ENCODE data around the gene ADAMTS3.
A peak's percentile ranks its signal among the peaks of the same experiment; 100 is the strongest.
"Not testable (repeated sequence)": the region's sequence is repeated elsewhere in the genome, so short reads cannot be mapped to it uniquely, and the experiment has no call there.

Gene ADAMTS3

DNA sequence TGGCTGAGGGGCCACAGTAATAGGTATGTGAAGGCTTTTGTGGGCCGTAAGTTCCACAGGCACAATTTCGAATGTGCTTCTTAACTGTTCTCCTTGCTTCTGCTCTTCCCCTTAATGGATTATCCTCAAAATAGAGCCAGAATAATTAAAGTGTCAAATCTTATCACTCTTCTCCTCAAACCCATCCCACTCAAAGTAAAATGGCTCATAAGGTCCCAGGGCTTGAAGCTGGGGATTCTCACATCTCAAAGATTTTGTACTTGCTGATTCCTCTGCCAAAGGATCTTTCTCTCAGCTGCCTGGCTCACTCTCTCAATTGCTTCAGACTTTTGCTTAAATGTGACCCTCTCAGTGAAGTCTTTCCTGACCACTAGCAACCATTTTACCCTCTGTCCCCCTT lies 16.6 kb downstream of the ADAMTS3 start:
- no peak for DNase-seq (ENCODE audit: low spot score)

DNA sequence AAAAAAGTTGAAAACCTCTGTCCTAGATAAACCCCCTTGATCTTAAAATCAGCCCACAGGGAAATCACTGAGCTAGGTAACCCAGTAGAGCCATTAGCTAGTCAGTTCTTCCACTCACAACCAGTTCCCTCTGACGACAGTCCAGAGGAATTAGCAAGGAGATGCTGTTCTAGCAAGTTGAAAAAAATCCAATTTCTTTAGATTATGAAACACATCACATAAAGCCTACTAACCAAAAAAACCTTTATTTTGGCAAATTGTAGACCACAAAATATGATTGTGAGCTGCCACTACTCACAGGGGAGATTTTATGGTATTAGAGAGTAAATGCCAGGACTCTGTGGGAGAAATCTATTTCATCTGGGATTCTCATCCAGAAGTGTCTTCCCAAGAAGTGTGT lies 22.6 kb downstream of the ADAMTS3 start:
- no peak for DNase-seq (ENCODE audit: low spot score)

DNA sequence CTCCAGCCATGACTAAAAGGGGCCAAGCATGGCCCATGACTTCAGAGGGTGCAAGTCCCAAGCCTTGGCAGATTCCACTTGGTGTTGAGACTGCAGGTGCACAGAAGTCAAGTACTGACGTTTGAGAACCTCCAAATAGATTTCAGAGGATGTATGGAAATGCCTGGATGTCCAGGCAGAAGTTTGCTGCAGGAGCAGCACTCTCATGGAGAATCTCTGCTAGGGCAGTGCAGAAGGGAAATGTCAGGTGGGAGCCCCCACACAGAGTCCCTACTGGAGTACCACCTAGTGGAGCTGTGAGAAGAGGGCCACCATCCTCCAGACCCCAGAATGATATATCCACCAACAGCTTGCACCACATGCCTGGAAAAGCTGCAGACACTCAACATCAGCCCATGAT lies 28.3 kb downstream of the ADAMTS3 start:
- DNase-seq (ENCODE audit: low spot score), result not testable (repeated sequence)

DNA sequence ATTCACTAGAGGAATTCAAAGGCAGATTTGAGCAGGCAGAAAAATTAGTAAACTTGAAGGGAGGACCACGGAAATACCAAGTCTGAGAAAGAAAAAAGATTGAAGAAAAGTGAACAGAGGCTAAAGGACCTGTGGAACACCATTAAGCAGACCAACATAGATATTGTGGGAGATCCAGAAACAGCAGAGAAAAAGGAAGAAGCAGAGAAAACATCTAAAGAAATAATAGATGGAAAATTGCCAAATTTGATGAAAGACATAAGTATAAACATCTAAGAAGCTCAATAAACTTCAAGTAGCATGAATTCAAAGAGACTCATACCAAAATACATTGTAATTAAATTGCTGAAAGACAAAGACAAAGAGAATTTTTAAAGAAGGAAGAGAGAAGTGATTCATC lies 31.0 kb downstream of the ADAMTS3 start:
- no peak for DNase-seq (ENCODE audit: low spot score)

GRCh38 chr4:72536443-72536842 lies 32.6 kb downstream of the ADAMTS3 start:
- no peak for DNase-seq (ENCODE audit: low spot score)

- DNase-seq (ENCODE audit: low spot score), result no peak
Observed at GRCh38 chr4:72531768-72532290, 37.2 kb downstream of the ADAMTS3 start.

DNA sequence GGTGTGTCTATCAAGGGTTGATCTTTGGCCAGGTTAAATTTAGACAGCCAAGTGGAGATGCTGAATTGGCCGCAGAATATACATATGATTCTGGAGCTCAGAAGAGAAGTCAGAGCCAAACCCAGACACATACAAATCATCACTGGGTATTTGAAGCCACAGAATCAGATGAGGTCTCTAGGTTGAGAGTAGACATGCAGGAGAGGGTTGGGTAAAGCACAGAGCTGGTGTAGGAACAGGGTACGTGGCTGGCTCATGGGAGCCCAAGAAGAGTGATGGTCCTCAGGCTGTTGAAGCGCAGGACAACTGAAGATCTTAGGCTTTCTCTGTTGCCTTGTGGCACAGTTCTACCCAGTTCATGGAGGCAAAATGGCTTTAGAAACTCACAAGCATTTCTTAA lies 37.7 kb downstream of the ADAMTS3 start:
- DNase-seq (ENCODE audit: low spot score), result no peak

DNA sequence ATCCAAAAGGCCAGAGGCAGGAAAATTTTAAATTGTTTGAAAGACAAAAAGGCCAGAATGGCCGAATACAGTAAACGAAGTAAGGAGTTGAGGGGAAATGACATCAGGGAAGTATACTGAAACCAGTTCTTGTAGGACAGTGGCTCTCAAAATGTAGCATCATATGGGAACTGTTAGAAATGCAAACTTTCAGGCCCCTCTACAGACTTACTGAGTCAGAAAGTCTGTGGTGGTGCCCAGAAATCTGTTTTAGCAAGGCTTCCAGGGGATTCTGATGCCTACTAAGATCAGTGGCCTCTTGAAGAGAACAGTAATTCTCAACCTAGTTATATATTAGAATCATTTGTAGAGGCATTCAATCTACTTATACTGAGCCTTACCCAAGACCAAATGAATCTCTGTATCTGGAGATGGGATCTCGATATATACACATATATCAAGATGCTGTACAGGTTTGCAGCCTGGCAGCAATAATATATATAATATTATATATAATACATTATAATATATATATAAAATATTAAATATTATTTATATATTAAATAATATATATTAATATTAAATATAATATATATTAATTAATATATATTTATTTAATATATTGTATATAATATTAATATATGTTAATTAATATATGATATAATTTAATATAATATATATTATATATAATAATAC lies 39.7 kb downstream of the ADAMTS3 start:
- DNase-seq (ENCODE audit: low spot score), result no peak

DNA sequence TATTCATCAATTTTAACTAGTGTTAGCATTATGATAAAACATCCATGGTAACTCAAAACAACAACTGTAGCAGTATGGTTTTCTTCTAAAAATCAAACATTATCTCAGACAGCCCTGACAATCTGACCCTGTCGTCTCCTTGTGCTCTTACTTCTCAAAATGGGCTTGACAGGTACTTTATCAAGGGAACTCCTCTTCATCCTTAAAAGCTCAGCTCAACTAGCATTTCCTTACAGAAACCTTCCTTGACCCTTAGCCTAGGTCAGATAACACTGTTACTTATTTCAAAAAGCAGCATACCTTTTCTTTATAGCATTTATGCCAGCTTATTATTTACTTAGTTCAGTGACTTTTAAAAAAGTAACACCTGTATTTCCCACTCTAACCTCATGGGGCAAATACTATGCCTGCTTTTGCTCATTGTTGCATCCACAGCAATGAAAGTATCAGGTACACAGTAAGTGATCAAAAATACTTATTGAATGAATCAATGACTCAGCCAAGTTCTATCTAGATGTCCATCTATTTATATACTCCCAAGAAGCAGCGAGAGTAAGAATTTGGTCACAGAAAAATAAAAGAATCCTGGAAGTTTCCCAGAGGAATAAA lies 41.9 kb downstream of the ADAMTS3 start:
- no peak for DNase-seq (ENCODE audit: low spot score)

- DNase-seq (ENCODE audit: low spot score), result no peak
Observed at GRCh38 chr4:72525938-72526337, 43.1 kb downstream of the ADAMTS3 start.

GRCh38 chr4:72522440-72522839 lies 46.6 kb downstream of the ADAMTS3 start:
- no peak for DNase-seq (ENCODE audit: low spot score)

- no peak for DNase-seq (ENCODE audit: low spot score)
Observed at GRCh38 chr4:72513227-72513626, 55.8 kb downstream of the ADAMTS3 start.

- no peak for DNase-seq (ENCODE audit: low spot score)
Observed at GRCh38 chr4:72507860-72508419, 61.1 kb downstream of the ADAMTS3 start.

- DNase-seq (ENCODE audit: low spot score), result no peak
Observed at GRCh38 chr4:72507167-72507566, 61.9 kb downstream of the ADAMTS3 start.

- peak; percentile 52 for DNase-seq (ENCODE audit: low spot score)
Observed at GRCh38 chr4:72505314-72505744, 63.7 kb downstream of the ADAMTS3 start.

GRCh38 chr4:72500214-72500613 lies 68.8 kb downstream of the ADAMTS3 start:
- no peak for DNase-seq (ENCODE audit: low spot score)

DNA sequence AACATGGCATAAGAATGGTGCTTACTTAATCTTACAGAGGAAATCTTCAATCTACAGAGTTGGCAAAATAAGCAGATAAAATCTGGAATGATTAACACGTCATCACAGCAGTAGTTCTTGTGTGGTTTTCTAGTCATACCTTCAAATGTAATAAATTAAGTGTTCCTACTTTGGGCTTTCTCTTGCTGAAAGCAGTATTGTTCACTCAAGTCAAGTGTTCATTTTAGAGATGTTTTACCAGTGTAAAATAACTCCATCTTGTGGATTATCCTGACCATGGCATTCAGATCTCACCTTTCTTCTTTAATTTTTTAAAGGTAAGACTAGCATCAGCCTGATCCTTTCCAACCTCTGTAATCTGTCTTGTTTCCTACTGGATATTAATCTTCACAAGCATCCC lies 72.9 kb downstream of the ADAMTS3 start:
- no peak for DNase-seq (ENCODE audit: low spot score)

GRCh38 chr4:72494156-72494555 lies 74.9 kb downstream of the ADAMTS3 start:
- DNase-seq (ENCODE audit: low spot score), result no peak

GRCh38 chr4:72489267-72489666 lies 79.8 kb downstream of the ADAMTS3 start:
- DNase-seq (ENCODE audit: low spot score), result no peak

DNA sequence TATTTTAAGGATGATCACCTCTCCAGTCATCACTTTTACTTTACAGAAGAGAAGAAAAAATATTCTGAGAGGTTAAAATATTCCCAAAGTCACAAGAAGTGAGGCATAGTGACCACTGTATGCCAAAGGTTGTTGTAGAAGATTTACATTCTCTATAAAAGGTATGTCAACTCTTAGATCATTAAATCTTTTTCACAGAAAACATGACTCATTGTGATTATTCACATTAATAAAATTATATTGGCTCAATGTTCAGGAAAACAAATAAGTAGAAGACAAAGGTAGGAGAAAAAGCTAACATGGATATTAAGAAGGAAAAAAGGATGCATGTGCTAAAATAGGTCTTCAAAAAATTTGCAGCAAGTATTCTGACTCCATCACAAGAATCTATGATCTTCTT lies 82.0 kb downstream of the ADAMTS3 start:
- DNase-seq (ENCODE audit: low spot score), result no peak

DNA sequence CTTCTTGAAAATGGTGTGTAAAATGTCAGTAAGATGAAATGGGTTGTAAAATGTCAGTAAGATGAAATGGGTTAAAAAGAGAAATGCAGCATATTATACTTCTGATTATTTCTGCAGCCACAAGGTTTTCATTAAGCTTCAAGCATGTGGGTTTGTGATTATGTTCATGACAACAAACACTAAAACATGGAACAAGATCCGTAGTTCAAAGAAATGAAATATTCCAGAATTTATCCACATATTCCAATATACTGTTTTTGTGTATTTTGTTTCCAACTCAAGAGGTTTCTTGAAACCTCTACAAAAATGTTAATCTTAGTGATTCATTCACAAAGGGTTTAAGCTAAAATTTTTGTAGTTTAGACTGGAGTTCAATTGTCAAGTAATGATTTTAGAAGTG lies 84.0 kb downstream of the ADAMTS3 start:
- DNase-seq (ENCODE audit: low spot score), result no peak

GRCh38 chr4:72473434-72473900 lies 95.6 kb downstream of the ADAMTS3 start:
- no peak for DNase-seq (ENCODE audit: low spot score)

DNA sequence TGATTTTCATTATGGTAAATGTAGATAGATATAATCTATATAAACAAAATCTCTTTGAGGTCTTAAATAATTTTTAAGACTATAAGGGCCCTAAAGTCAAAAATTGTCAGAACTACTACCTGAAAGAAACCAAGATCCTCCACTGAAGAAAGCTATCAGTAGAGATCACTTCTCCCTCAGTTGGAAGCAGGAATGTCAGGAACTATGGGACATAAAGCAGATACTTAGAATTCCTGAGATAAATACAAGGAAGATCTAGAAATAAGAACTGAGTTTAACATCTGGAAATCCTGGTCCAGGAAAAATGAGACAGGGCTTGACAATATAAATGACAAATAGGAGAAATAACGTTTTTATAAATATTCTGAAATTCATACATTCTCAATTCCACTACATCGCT lies 97.2 kb downstream of the ADAMTS3 start:
- DNase-seq (ENCODE audit: low spot score), result no peak

Data from AG08396 (cell line).